Muscle of arm (tissue), 12 donors: ENCODE measurements around the gene MYBL2. TPM values are rescaled to one million over a fixed set of nuclear protein-coding genes. Genes with fewer than 3 reads are reported as not detected.

Experiments
- DNase-seq: peaks from one replicate; pipeline ENCODE4 v3.0.0-alpha.2; 2013
- polyA plus RNA-seq, 12 donors: library from polyadenylated mRNA; unstranded; fragments of 120-200 nt; gene quantifications; one replicate each; pipeline ENCODE4 v1.2.1, GENCODE V29; 2013; ENCODE audit not compliant: insufficient read length in 12 of 12

MYBL2 gene
- polyA plus RNA-seq, 12 donors: 10.2 to 32.3 (median 14.1) TPM; not detected in 1

DNA sequence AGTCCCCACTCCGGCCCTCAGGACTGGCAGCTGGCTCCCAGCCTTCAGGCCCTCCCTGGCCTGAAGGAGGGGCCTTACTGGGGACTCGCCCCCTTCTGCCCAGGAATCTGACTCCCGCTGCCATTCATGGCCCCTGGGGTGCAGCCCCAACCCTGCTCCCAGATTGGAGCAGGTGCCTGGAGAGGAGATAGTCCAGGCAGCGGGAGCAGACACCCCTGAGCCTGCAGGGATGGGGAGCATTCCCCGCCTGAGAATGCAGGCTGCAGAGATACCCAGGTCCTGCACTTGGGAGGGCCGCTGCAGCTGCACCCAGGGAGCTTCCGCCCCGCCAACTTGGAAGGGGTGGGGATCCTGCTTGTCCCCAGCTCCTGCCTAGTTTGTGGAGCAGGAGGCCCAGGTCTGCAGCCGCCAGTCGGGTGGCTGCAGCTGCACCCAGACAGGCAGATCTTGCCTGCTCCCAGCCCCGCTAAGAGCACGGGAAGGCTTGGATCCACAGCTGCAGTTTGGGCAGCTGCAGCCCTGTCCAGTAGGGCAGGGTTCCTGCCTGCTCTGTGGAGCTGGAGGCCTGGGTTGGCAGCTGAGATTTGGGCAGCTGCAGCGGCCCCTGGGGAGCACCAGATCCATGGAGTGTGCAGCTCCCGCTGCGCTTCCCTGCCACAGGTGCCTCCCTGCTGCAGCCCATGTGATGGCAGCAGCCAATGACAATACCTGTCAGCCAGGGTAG is 54.7 kb downstream of the MYBL2 start:
- peak; percentile 12 for DNase-seq

DNA sequence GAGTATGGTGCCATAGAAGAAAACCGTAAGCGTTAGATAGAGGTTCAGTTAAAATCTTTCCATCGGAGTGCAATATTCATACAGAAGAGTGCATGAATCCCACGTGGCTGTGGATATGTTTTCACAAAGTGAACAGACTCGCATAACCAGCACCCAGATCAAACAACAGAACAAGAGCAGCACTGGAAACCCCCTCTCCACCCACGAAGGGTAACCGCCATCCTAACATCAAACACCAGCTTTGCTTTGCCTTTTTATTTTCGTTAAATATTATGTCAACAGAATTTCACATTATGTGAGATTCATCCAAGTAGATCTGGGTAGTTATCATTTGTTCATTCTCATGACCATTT is 55.2 kb downstream of the MYBL2 start:
- no peak for DNase-seq

DNA sequence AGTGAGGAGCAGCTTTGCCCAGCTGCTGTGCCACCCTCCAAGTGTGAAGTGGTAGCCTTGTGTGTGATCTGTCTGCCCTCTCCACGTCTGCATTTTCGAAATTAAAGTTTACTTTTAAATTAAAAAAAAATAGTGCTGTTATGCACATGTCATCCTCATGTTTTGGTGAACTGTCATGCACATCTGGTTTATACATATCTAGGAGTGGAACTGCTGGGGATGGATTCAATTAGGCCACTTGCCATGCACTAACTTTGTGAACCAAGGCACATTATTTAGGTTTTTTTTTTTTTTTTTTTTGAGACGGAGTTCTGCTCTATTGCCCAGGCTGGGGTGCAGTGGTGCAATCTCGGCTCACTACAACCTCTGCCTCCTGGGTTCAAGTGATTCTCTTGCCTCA is 56.3 kb downstream of the MYBL2 start:
- peak; percentile 12 for DNase-seq

DNA sequence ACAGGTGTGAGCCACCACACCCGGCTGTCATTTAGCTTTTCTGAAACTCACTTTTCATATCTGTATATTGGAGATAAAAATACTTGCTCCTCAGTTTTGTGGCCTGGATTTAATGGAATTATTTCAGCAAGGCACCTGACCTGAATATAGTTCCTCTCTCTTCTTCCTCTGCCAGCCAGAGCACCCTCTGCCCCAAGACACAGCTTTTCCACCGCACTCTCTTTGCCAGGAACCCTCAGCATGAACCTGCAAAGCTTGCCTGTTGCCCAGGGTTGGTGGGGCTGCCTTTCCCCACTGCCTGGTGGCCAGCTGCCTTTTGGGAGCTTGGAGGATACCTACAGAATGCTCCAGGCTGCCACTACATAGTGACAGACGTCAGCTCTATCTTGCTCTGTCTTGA is 56.8 kb downstream of the MYBL2 start:
- DNase-seq: no peak

DNA sequence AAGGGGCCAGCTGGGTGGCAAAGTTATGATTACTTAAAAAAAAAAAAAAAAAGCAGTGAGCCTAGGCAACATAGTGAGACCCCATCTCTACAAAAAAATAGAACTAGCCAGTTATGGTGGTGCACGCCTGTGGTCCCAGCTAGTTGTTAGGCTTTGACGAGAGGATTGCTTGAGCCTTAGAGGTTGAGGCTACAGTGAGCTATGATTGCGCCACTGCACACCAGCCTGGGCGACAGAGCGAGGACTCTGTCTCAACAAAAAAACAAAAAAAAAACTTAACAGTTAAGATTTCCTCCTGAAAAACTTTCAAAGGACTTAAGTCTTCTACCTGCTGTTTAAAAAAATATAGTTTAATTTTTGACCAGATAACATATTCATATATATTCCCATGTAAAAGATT is 57.5 kb downstream of the MYBL2 start:
- no peak for DNase-seq

GRCh38 chr20:43725666-43726065 is 58.8 kb downstream of the MYBL2 start:
- DNase-seq: no peak

- no peak for DNase-seq
Measured at GRCh38 chr20:43726333-43726732, 59.4 kb downstream of the MYBL2 start.

GRCh38 chr20:43726811-43727338 is 60.0 kb downstream of the MYBL2 start, which contains the start of gene GTSF1L:
Gene GTSF1L (minus strand): TSS chr20:43727002. CDS start chr20:43726694, 308 bp downstream.
- DNase-seq: no peak

- DNase-seq: no peak
Measured at GRCh38 chr20:43727980-43728590, 61.2 kb downstream of the MYBL2 start.

- no peak for DNase-seq
Measured at GRCh38 chr20:43728686-43729255, 61.9 kb downstream of the MYBL2 start.

GRCh38 chr20:43731469-43731868 is 64.6 kb downstream of the MYBL2 start:
- DNase-seq: no peak

GRCh38 chr20:43731927-43732326 is 65.0 kb downstream of the MYBL2 start:
- DNase-seq: no peak

DNA sequence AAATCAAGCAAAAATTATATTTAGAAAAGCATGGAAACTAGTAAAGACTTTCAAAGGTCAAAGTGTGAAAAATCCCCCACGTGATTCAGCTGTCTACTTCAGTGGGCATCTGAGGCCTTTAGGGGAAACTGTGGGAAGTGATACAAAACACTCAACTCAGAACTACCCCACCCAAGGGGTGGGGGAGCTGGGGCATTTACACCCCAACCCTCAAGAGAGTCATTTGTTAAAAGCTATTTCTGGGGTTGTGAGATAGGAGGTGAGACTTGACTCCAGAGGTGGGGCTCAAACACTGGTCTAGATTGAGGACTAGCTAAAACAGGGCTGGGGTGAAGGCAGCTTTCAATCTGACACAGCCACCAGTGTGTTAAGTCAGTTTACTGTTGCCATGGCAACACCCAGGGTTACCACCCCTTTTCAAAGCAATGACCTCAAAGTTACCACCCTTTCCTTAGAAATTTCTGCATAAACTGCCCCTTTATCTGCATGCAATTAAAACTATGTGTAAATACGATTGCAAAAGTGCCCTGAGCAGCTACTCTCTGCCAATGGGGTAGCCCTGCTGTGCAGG is 69.8 kb downstream of the MYBL2 start:
- DNase-seq: no peak

DNA sequence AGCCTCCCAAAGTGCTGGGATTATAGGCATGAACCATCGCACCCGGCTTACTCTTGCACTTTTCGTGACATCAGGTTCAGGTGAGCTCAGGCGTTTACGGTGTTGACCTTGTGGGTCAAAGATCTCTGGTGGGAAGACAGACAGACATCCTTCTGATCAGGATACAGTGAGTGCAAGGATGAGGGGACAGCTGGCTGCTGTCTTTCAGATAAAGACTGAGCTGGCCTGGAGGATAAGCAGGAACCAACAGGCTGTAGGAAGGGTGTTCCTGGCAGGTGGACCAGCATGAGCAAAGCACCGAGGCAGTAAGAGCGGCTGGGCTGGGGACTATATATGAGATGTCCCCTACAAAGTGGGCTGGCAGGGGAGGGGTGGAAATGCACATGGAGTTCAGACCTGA is 71.0 kb downstream of the MYBL2 start:
- no peak for DNase-seq

DNA sequence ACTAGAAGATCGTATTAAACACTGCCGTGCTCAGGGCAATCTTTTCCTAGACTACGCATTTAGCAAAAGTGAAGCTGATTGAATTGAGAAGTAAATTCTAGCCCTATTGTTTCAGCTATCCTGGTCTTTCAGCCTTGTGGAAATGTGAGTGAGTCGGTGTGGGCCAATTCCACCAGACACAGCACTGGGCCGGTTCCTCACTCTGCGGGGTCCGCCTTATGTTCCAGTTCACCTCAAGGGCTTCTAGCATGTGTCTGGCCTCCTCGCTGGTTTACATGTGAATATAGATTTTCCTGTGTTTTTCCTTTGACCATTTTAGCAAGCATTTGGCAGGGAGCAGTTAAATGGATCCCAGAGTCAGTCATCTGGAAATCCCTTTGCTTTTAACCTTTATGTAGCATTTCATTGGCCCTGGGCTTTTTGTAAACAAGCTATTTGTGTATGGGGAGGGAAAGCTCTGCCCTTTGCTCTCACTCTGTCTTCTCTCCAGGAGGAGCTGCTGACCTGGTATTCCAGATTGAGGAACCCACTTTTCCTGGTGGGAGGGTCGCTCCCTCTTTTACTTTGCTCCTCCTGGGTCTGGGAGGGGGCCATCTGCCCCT is 72.3 kb downstream of the MYBL2 start:
- DNase-seq: no peak

- no peak for DNase-seq
Measured at GRCh38 chr20:43740642-43741041, 73.7 kb downstream of the MYBL2 start.

- DNase-seq: no peak
Measured at GRCh38 chr20:43744151-43744611, 77.3 kb downstream of the MYBL2 start.

DNA sequence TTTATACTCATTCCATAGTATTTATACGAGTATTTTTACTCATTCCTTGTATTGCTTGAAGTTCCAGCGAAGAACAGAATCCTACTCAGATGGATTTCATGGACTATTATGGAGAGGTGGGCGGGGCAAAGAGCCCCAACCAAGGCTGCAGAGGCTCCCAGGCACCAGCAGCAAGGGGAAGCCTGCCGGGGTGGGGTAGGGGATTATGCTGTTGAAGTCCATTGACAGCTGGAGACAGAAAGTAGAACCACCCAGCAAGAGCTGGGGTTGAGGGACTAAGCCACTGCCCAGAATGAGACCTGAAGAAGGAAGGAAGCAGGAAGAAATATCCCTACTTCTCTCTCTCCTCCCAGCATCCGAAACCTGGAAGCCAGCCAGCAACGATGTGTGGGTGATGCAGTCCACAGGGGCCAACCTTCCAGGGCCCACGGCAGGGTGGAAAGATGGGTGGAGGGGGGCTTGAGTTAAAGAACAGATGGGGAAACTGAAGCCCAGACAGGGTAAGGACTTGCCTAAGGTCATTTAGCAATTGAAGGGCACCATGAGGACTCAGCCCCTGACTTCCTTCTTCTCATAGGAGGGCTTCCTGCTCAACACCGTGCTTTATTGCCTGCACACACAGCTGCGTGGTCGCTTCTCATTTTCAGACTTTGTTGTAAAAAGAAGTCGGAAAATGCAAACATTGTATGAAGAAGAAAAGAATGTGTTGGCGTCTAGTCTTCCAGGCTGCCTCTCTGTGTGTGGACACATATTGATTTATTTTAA is 78.2 kb downstream of the MYBL2 start:
- DNase-seq: no peak

DNA sequence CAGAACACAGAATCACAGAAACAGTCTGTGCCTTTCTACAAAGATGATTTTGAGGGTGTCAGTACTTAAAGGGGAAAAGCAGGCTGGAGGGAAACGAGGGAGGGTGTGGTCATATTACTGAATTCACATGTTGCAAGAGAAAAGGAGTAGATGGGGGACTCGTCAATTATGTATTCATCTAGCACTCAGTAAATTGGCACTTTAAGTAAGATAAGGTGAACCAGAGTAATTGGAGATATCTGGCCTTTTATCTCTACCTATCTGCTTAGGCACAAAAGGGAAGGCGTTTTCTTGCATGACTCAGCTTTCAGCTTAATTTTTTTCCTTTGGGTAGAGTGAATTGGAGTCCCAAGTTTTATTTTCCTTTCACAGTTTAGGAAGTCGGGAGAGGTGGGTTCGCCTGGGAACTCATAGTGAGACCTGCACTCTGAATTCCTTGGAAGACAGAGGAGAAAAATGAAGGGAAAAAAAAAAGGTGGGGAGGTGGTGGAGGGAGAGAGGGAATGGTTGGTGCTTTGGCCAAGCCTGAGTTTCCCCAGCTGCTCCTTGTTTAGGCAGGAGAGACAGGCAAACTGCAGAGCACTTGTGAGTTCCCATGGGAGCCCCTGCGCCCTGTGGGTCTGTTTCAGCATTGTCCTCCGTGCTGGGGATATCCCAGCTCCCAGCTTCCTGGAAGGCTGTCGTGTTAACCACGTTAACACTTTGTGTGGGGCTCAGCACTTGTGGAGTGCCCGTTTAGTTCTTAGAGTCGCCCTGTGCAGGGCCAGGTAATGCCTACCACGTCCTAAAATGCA is 79.6 kb downstream of the MYBL2 start:
- no peak for DNase-seq

GRCh38 chr20:43748274-43748673 is 81.4 kb downstream of the MYBL2 start:
- DNase-seq: no peak
